Stimulated activated CD8-positive, alpha-beta memory T cell treated with anti-CD3 and anti-CD28 coated beads, Interleukin-15, amount 100 ng/mL, for 24 hours (primary cell): Measurements from ENCODE around the gene ACIN1.

Experiments
- DNase-seq: peaks from one replicate; pipeline ENCODE4 v3.0.0-alpha.2; 2020; ENCODE audit warnings: low read depth

ACIN1 gene

GRCh38 chr14:23094666-23095195 is at the start of gene ACIN1:
Gene ACIN1 (minus strand): TSS chr14:23095136. CDS start chr14:23095112, 24 bp downstream.
- DNase-seq, result peak; percentile 93

GRCh38 chr14:23143911-23144310 is 49.0 kb upstream of the ACIN1 start:
- no peak for DNase-seq

GRCh38 chr14:23142826-23143225 is 47.9 kb upstream of the ACIN1 start:
- DNase-seq, result no peak

- DNase-seq, result no peak
Observed at GRCh38 chr14:23141706-23142444, 46.9 kb upstream of the ACIN1 start.

GRCh38 chr14:23140371-23140770 is 45.4 kb upstream of the ACIN1 start:
- DNase-seq, result no peak

- DNase-seq, result no peak
Observed at GRCh38 chr14:23139874-23140273, 44.9 kb upstream of the ACIN1 start.

GRCh38 chr14:23137813-23138535 is 43.0 kb upstream of the ACIN1 start:
- DNase-seq, result no peak

- DNase-seq, result no peak
Observed at GRCh38 chr14:23137192-23137812, 42.4 kb upstream of the ACIN1 start.

GRCh38 chr14:23136566-23137133 is 41.7 kb upstream of the ACIN1 start:
- DNase-seq, result no peak

- DNase-seq, result no peak
Observed at GRCh38 chr14:23132970-23133369, 38.0 kb upstream of the ACIN1 start.

GRCh38 chr14:23131482-23131881 is 36.5 kb upstream of the ACIN1 start:
- no peak for DNase-seq

- no peak for DNase-seq
Observed at GRCh38 chr14:23130871-23131270, 35.9 kb upstream of the ACIN1 start.

GRCh38 chr14:23129759-23130316 is 34.9 kb upstream of the ACIN1 start:
- DNase-seq, result no peak

GRCh38 chr14:23128969-23129758 is 34.2 kb upstream of the ACIN1 start:
- DNase-seq, result no peak

GRCh38 chr14:23127861-23128260 is 32.9 kb upstream of the ACIN1 start:
- no peak for DNase-seq

- no peak for DNase-seq
Observed at GRCh38 chr14:23126548-23127278, 31.8 kb upstream of the ACIN1 start.

- DNase-seq, result no peak
Observed at GRCh38 chr14:23125933-23126524, 31.1 kb upstream of the ACIN1 start.

- DNase-seq, result no peak
Observed at GRCh38 chr14:23125011-23125410, 30.1 kb upstream of the ACIN1 start.

GRCh38 chr14:23124337-23124954 is 29.5 kb upstream of the ACIN1 start:
- DNase-seq, result no peak

- DNase-seq, result no peak
Observed at GRCh38 chr14:23123419-23123818, 28.5 kb upstream of the ACIN1 start.
